Measurements from ENCODE around the gene CDAN1. TPM values are rescaled to one million over a fixed set of nuclear protein-coding genes. Genes with fewer than 3 reads are reported as not detected.

CDAN1 gene
- total RNA-seq, 1 donor from 2014 or later = 41.0 TPM

GRCh38 chr15:42728972-42729371 is 8.0 kb downstream of the CDAN1 start:
- Mint-ChIP-seq H3K36me3 (ENCODE audit: low read depth) (peaks cover 10% of the 10 kb centered on the region), H3K27me3 (ENCODE audit: low read depth) (no peaks in the 10 kb centered on the region), H3K27ac (ENCODE audit: unreplicated experiment) (no peak overlapping the region), H3K4me1 (peaks cover 9% of the 10 kb centered on the region), H3K9me3 (no peaks in the 10 kb centered on the region), H3K4me3 (no peak overlapping the region)
- no peak for TF ChIP-seq CTCF (conservative IDR thresholded peaks at IDR 0.05)
- DNase-seq (ENCODE audit: low read depth, low spot score) = no peak

- H3K36me3 Mint-ChIP-seq (ENCODE audit: low read depth) = peaks cover 10% of the 10 kb centered on the region
Observed at GRCh38 chr15:42728560-42728959, 8.4 kb downstream of the CDAN1 start.

GRCh38 chr15:42727750-42728381 is 9.1 kb downstream of the CDAN1 start:
- H3K9me3 Mint-ChIP-seq = no peaks in the 10 kb centered on the region
- no peak overlapping the region for H3K27ac Mint-ChIP-seq (ENCODE audit: unreplicated experiment)
- H3K27me3 Mint-ChIP-seq (ENCODE audit: low read depth) = no peaks in the 10 kb centered on the region
- no peak for TF ChIP-seq CTCF (conservative IDR thresholded peaks at IDR 0.05)
- no peak for DNase-seq (ENCODE audit: low read depth, low spot score)
- H3K4me3 Mint-ChIP-seq = no peak overlapping the region
- peaks cover 10% of the 10 kb centered on the region for H3K36me3 Mint-ChIP-seq (ENCODE audit: low read depth)
- peaks cover 9% of the 10 kb centered on the region for H3K4me1 Mint-ChIP-seq

More at GRCh38 chr15:42728560-42728959, 8.4 kb downstream of the CDAN1 start:
- H3K9me3 Mint-ChIP-seq = no peaks in the 10 kb centered on the region
- no peak for DNase-seq (ENCODE audit: low read depth, low spot score)
- H3K27me3 Mint-ChIP-seq (ENCODE audit: low read depth) = no peaks in the 10 kb centered on the region
- no peak overlapping the region for H3K27ac Mint-ChIP-seq (ENCODE audit: unreplicated experiment)
- H3K4me3 Mint-ChIP-seq = peak overlapping the region; percentile 47
- peaks cover 9% of the 10 kb centered on the region for H3K4me1 Mint-ChIP-seq
- TF ChIP-seq CTCF (conservative IDR thresholded peaks at IDR 0.05) = no peak

GRCh38 chr15:42726114-42726513 is 10.8 kb downstream of the CDAN1 start:
- no peak overlapping the region for H3K27ac Mint-ChIP-seq (ENCODE audit: unreplicated experiment)
- H3K4me3 Mint-ChIP-seq = no peak overlapping the region
- TF ChIP-seq CTCF (conservative IDR thresholded peaks at IDR 0.05) = no peak
- H3K36me3 Mint-ChIP-seq (ENCODE audit: low read depth) = peaks cover 5% of the 10 kb centered on the region
- DNase-seq (ENCODE audit: low read depth, low spot score) = no peak
- no peaks in the 10 kb centered on the region for H3K27me3 Mint-ChIP-seq (ENCODE audit: low read depth)
- H3K9me3 Mint-ChIP-seq = no peaks in the 10 kb centered on the region
- H3K4me1 Mint-ChIP-seq = peaks cover 5% of the 10 kb centered on the region

- no peak for DNase-seq (ENCODE audit: low read depth, low spot score)
- Mint-ChIP-seq H3K27me3 (ENCODE audit: low read depth) (no peaks in the 10 kb centered on the region), H3K4me3 (no peak overlapping the region), H3K4me1 (peaks cover 5% of the 10 kb centered on the region), H3K9me3 (no peaks in the 10 kb centered on the region), H3K36me3 (ENCODE audit: low read depth) (peaks cover 3% of the 10 kb centered on the region), H3K27ac (ENCODE audit: unreplicated experiment) (no peak overlapping the region)
- no peak for TF ChIP-seq CTCF (conservative IDR thresholded peaks at IDR 0.05)
Observed at GRCh38 chr15:42725331-42725903, 11.5 kb downstream of the CDAN1 start.
